H7 (cell line): Measurements from ENCODE around the gene PTPN13. TPM values are rescaled to one million over a fixed set of nuclear protein-coding genes. Genes with fewer than 3 reads are reported as not detected.

Experiments used
- DNase-seq: peaks from one replicate; pipeline ENCODE4 v3.0.0; 2012
- H3K27me3 ChIP-seq: 2 replicates; pipeline ENCODE4 v1.6.0; 2011; ENCODE audit warnings: mild to moderate bottlenecking, low read length; ENCODE audit not compliant: control insufficient read depth, insufficient read depth
- H3K36me3 ChIP-seq: replicated peaks from 2 replicates; pipeline ENCODE4 v1.5.1; 2011; ENCODE audit warnings: low read length; ENCODE audit not compliant: control insufficient read depth, insufficient read depth
- H3K4me3 ChIP-seq: 2 replicates; pipeline ENCODE4 v1.5.1; 2011; ENCODE audit warnings: low read depth, mild to moderate bottlenecking, control low read depth, low read length, moderate library complexity; ENCODE audit not compliant: insufficient read depth
- total RNA-seq: library from RNA; depleted of rRNA; stranded (reverse); fragments of >200 nt; shearing (Covaris generic); gene quantifications from 2 replicates; pipeline ENCODE4 v1.2.3, GENCODE V29; 2014; rRNA removed

Gene PTPN13
- total RNA-seq, 1 experiment from 2014 or later = 29.2 TPM

- DNase-seq = no peak
- Histone ChIP-seq H3K36me3 (no peaks in the 10 kb centered on the region), H3K27me3 (no peaks in the 10 kb centered on the region), H3K4me3 (no peak overlapping the region)
Measured at GRCh38 chr4:86847571-86847970, 253.5 kb downstream of the PTPN13 start.

- Histone ChIP-seq H3K27me3 (no peaks in the 10 kb centered on the region), H3K4me3 (no peak overlapping the region), H3K36me3 (no peaks in the 10 kb centered on the region)
- DNase-seq = no peak
Measured at GRCh38 chr4:86848136-86848535, 254.0 kb downstream of the PTPN13 start.

DNA sequence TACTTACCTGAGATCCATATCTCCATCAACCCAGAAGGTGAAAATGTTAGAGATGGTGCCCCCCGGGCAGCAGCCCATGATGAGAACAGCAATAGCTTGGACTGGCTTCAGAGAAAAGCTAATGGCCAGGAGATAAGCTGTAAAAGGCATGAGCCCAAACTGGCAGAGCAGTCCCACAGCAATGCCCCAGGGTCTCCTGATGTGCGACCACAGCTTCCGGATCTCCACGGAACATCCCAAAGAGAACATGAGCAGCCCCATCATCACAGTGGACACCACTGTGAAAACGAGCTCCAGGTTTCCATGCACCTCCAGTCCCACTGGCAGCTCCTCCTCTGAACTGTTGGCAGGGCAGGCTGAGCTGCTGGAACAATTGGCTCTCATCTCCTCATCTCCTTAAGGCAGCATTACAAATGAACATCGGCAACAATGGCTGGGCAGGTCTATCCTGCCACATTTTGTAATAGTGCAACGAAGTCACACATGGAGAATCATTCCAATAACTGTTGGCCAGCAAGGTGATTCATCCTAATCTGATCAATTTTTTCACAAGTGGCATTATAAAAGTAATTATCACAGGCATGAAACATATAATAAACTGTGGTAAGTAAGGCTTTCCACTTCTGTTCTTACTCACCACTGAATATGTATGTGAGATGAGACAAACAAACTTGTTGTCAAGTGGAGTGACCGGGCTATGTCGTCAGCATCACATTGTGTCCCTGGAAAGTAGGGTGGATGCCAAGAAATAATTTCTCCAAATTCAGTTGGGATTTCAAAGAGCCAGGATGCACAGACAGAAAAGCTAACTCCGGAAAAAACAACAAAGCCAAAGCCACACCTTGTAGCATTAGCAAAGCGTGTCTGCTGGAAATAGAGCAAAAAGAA, 254.9 kb downstream of the PTPN13 start, which contains the start of gene SLC10A6:
Gene SLC10A6, minus strand, starts transcription at position 653 of the 888 bp plus-strand sequence. Its CDS starts 269 bp downstream, at position 384.
- no peaks in the 10 kb centered on the region for H3K36me3 ChIP-seq
- no peak within 1 kb of the TSS for H3K4me3 ChIP-seq
- DNase-seq = no peak
- H3K27me3 ChIP-seq = no peaks in the 10 kb centered on the region

DNA sequence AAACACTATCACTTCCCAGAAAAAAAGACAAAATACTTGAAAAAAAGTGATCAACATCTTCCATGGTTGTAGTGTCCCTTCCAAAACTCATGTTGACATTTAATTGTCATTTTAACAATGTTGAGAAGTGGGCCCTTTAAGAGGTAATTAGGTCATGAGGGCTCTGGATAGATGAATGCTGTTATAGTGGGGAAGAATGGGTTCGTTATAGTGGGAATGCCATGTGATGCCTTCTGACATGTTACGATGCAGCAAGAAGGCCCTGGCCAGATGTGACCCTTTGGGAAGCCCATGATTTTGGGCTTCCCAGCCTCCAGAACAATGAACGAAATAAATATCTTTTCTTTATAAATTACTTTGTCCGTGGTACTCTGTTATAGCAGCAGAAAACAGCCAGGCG, 259.1 kb downstream of the PTPN13 start:
- H3K27me3 ChIP-seq = no peaks in the 10 kb centered on the region; the same call in 1 of the 2 replicates
- H3K36me3 ChIP-seq = no peaks in the 10 kb centered on the region
- H3K4me3 ChIP-seq = no peak overlapping the region
- DNase-seq = no peak

- no peaks in the 10 kb centered on the region for H3K36me3 ChIP-seq
- no peak overlapping the region for H3K4me3 ChIP-seq
- H3K27me3 ChIP-seq = peaks cover 1% of the 10 kb centered on the region
- no peak for DNase-seq
Measured at GRCh38 chr4:86855572-86855971, 261.5 kb downstream of the PTPN13 start.

GRCh38 chr4:86856896-86857295, 262.8 kb downstream of the PTPN13 start:
- Histone ChIP-seq H3K27me3 (peaks cover 1% of the 10 kb centered on the region), H3K4me3 (no peak overlapping the region), H3K36me3 (no peaks in the 10 kb centered on the region)
- DNase-seq = no peak

DNA sequence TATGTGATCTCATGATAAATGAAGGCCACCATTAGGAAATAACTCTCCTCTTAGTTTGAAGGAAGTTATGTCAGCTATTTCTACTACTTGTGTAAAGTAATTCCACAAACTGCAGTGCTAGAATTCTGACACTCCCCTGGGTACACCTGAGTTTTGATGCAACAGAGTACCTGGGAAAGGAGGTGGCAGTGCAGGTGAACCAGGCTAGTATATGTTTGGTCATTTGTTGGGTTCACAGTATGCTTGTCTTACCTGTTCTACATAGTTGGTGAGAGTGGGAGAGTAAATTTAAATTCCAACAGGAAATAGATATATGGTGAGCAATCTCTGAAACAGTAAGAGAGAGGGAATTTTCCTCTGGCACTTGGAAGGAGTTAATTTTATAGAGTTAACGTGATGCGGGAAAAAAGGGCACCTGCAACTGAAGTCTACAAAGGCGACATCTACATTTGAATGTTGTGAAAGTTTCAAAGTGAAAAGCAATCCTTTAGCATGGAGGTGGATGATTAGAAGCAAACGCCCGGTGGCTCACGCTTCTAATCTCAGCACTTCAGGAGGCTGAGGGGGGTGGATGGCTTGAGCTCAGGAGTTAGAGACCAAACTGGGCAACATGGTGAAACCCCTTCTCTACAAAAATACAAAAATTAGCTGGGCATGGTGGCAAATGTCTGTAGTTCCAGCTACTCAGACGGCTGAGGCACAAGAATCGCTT, 263.4 kb downstream of the PTPN13 start:
- Histone ChIP-seq H3K4me3 (no peak overlapping the region), H3K36me3 (no peaks in the 10 kb centered on the region), H3K27me3 (peaks cover 1% of the 10 kb centered on the region)
- DNase-seq = no peak

Other genes with a start within 250 kb of the PTPN13 start
- gene MAPK10, start 234.3 kb upstream of the PTPN13 start, total RNA-seq = 11.6 and 13.7 TPM in 2 replicates